HG02623 (cell line): Measurements from ENCODE around the gene KCNK6.

Experiments used
- ATAC-seq: cut with Tn5 transposase; IDR thresholded peaks from one replicate; pipeline ENCODE4 v1.9.1; 2021; ENCODE audit warnings: moderate library complexity; ENCODE audit not compliant: unreplicated experiment

KCNK6 gene

DNA sequence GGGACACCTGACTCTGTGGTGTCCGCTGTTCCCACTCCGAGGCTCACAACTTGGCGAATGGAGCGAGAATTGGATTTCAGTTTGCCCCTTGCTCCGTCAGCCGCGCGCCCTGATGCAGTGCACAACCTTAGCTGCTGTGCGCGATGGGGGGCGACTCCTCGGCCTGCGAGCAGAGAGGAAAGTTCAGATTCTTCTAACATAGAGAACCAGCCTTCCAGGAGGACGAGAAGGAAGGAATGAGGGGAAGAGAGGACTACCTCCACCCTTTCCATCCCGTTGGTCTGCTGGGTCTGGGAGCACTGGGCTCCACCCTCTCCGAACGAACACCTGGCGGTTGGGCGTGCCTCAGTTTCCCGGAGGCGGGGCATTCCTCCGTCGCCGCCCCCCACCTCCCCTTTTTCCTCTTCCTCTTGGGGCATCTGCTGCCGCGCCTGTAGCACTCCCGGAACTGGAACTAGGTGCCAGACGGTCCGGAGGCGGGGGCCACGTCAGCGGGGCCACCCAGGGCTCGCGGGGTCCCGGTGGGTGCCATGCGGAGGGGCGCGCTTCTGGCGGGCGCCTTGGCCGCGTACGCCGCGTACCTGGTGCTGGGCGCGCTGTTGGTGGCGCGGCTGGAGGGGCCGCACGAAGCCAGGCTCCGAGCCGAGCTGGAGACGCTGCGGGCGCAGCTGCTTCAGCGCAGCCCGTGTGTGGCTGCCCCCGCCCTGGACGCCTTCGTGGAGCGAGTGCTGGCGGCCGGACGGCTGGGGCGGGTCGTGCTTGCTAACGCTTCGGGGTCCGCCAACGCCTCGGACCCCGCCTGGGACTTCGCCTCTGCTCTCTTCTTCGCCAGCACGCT, at the start of gene KCNK6:
Gene KCNK6 (plus strand): TSS at position 425 of the 838 bp plus-strand sequence. CDS start 106 bp downstream, at position 531.
- ATAC-seq, result no peak

DNA sequence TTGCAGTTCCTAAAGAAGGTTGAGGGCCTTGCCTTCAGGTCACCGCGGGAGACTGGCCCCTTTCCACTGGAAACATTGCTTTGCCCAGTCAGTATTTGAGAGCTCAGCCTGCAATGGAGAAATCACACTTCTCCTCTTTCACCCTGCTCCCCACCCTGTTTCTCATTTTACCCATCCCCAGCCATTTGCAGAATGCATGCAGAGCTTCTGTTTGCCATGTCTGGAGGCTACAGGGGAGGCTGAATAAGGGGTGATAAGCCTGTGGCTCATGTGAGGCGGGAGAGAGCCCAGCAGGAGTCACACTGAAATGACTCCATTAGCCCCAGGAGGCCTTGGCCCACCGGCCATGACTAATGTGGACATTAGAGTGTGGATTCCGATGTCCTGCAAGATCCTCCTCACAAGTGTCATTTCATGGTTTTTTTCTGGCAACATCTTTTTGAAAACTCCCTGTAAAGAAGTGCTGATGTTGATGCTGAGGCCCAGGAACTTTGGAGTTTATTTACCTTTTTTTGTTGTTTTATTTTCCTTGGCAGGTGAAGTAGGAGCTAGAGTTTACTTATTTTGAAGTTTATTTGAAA, 49.0 kb upstream of the KCNK6 start:
- ATAC-seq, result no peak

GRCh38 chr19:38273499-38273898, 46.1 kb upstream of the KCNK6 start:
- ATAC-seq, result no peak

- no peak for ATAC-seq
Measured at GRCh38 chr19:38274739-38275138, 44.9 kb upstream of the KCNK6 start.

DNA sequence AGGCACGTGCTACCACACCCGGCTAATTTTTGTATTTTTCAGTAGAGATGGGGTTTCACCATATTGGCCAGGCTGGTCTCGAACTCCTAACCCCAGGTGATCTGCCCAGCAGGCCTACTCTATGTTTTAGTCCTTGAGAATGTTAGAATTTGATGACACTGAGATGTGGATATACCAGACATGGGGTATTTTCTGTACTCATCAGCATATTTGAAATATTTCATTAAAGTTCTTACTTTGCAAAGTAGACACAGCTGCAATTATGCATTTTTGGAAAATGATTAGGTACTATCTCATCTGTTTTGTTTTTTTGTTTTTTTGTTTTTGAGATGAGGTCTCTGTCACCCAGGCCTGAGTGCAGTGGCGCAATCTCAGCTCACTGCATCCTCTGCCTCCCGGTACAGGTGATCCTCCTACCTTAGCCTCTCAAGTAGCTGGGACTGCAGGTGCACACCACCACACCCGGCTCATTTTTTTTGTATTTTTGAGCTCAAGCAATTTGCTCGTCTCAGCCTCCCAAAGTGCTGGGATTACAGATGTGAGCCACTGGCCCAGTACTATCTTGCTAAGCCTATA, 42.6 kb upstream of the KCNK6 start:
- ATAC-seq, result no peak

- no peak for ATAC-seq
Measured at GRCh38 chr19:38277549-38277948, 42.1 kb upstream of the KCNK6 start.

DNA sequence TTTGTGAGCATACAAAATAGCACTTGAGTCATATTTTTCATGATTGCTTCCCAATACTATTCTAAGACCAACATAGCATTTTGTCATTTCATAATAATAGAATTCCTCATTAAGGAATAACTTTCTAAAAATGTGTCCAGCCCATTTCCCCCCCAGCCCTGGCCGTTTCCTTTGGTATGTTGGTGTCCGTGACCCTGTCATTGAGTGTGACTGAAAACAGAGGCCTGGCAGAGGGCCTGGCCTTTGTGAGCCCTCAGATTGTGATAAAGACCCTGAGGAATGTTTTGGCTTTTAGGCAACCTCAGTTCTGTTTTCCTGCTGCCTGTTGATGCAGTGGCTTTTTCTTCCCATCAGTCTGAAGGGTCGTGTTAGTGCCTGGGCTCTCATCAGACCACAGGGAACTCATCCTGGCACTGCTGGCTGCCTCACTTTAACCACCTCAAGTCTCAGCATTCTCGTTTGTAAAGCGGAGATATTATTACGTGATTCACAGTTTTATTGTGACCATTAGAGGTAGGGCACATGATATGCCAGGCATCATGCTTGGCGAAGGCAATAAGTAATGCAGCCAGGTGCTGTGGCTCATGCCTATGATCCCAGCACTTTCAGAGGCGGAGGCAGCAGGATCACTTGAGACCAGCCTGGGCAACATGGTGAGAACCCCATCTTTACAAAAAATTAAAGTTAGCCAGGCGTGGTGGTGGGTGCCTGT, 41.5 kb upstream of the KCNK6 start:
- no peak for ATAC-seq

GRCh38 chr19:38278751-38279150, 40.9 kb upstream of the KCNK6 start:
- no peak for ATAC-seq

GRCh38 chr19:38280030-38280921, 39.4 kb upstream of the KCNK6 start:
- ATAC-seq, result no peak

DNA sequence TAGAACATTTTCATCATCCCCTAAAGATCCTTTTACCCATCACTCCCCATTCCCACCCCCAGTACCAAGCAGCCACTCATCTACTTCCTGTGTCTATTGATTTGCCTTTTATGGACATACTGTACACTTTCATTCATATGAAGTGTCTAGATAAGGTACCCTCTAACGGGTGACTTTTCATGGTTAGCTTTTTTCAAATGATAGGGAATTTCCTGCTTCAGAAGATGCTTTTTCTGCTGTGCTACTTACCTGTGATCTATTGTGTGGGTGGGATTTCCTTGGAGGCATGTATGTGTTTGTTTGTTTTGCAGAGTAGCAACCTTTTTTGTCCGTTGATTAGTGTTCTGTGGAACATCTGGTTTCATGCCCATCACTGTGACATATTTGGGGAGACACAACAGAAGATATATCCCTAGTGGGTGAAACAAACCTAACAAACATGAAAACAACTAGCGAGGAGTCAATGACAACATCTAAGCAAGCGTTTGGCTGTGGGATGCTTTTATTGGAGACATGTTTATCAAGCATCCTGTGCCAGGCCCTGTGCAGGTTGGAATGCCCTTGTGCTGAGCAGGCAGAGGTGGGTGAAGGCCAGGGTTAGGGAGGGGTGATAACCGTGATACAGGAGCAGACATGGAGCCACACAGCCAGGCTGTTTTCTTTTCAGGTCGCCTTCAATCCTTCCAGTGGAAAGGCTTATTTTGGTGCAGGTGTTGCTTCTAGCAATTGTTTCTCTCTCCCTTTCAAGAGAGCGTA, 37.7 kb upstream of the KCNK6 start:
- no peak for ATAC-seq

DNA sequence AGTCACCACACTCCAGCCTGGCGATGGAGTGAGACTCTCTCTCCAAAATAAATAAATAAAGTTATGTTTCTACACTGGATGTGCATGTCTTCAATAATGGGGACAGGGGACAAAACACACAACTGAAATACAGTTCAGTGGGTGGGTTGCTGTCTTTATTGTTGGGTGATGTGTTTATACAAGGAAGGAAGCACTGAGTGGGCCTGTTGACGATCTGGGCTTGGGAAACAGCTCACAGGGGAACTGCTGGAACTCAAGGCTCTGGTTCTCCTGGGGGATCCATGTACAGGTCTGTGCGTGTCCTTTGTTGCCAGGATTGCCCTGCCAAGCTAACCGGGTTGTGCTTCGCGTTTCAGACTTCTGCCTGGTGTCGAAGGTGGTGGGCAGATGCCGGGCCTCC, 36.4 kb upstream of the KCNK6 start:
- ATAC-seq, result no peak

- ATAC-seq, result no peak
Measured at GRCh38 chr19:38284422-38284821, 35.2 kb upstream of the KCNK6 start.

- ATAC-seq, result no peak
Measured at GRCh38 chr19:38285567-38285966, 34.1 kb upstream of the KCNK6 start.

GRCh38 chr19:38287604-38288003, 32.0 kb upstream of the KCNK6 start:
- ATAC-seq, result no peak

DNA sequence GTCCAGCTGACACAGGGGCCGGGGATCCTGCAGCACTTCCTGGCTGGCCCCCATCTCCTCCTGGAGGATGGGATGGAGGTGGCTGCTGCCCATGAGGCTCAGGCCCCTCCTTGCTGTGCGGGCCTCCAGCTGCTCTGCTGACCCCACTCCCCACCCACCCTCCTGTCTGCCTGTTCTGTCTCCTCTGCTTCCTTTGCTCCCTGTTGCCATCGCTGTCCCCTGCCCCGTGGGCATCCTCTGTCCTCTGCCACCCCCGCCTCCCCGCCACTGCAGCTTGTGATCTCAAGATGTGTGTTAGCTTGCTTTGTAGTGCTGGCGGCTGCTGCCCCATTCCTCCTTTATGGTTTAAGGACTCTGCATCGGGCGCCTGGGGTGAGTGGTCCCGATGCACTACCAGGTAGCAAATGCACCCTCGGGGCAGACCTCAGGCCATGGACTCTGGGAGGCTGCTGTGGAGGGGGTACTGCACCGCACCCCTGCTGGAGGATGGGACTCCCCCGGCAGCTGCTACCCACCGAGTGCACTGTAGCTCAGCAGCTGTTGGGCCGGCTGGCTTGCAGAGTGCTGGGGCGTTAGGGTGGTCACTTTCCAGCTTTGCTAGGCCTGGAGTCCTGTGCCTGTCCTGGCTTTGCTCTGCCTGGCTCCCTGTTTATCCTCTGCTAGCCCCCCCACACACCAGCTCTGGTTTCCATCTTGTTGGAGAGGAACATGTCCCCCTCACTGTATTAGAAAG, 31.4 kb upstream of the KCNK6 start:
- no peak for ATAC-seq

GRCh38 chr19:38289955-38290354, 29.7 kb upstream of the KCNK6 start:
- no peak for ATAC-seq

DNA sequence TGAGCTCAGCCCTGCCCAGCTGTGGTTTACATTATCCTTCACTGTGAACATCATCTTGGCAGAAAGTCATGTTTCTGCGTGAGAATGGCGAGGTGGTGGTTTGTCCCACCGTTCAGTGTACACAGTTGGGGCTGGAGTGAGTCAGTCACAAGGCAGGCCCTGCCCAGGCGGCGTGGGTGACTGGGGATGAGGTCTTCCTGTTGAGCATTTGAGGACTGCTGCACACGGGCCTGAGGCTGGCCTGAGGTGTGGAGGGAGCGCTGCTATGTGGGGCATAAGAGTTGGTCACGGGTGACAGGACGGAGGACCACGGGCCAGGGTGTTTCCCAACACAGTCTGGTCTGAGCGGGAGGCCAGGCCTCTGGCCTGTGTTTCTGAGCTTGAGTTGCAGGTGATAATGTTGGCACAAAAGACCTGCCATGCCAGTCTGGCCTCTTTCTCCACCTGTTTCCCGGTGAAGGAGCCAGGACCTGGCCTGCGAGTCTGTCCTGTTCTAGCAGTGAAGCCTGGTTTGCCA, 29.0 kb upstream of the KCNK6 start:
- no peak for ATAC-seq

DNA sequence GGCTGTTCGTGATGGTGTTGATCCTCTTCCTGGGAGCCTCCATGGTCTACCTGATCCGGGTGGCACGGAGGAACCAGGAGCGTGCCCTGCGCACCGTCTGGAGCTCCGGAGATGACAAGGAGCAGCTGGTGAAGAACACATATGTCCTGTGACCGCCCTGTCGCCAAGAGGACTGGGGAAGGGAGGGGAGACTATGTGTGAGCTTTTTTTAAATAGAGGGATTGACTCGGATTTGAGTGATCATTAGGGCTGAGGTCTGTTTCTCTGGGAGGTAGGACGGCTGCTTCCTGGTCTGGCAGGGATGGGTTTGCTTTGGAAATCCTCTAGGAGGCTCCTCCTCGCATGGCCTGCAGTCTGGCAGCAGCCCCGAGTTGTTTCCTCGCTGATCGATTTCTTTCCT, 27.8 kb upstream of the KCNK6 start:
- ATAC-seq, result no peak

DNA sequence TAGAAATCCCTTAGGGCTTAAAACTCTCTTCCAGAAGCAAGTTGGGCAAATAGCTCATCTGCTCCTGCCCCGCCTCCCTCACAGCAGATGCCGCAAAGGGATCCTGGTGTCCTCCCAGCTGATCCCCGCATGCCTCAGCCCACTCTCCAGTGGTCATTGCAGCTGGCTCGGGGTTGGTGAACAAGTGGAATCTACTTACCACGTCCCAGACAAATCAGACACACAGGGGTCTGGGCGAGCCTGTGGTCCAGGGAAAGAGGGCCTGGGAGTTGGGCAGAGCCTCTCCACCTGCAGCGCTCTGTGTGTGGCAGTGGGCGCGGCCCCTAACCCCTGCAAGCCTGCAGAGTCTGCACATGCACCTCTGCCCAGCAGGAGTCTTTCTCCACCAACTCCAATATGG, 26.4 kb upstream of the KCNK6 start:
- no peak for ATAC-seq
